Measurements from ENCODE around the gene FEM1C. TPM values are rescaled to one million over a fixed set of nuclear protein-coding genes. Genes with fewer than 3 reads are reported as not detected.

Gene FEM1C
- total and polyA plus RNA-seq, 10 of the 15 experiments (the other 5 are each of a cell fraction or from before 2014, with no cell fraction given): 1.9 to 15.6 (median 8.0) TPM

Small RNAs within 50 kb of the gene (small RNA-seq; reads per million reads assigned to genes)
- gene AC008628.1 (not detected), gene AC008628.2 (not detected)

Other genes starting within 250 kb of the FEM1C start
- gene CCDC112, start 248.1 kb downstream of the FEM1C start, total RNA-seq (2014; rRNA removed): 0.40 and 0.87 TPM in 2 replicates
- 1.4 and 2.0 TPM in 2 replicates for gene CCDC112, start 248.1 kb downstream of the FEM1C start, total RNA-seq (2014; rRNA removed; fragmentation: Illumina TruSeq; extraction: Trizol)
- 0.49 and 0.58 TPM in 2 replicates for gene CCDC112, start 248.1 kb downstream of the FEM1C start, total RNA-seq (2021)
- 0.12 and 0.17 TPM in 2 replicates for gene CCDC112, start 248.1 kb downstream of the FEM1C start, polyA plus RNA-seq (2011; rRNA removed)
- 1.6 and 2.5 TPM in 2 replicates for gene CCDC112, start 248.1 kb downstream of the FEM1C start, polyA plus RNA-seq (2014; fragmentation: Illumina TruSeq; extraction: Trizol)
- under 1 TPM; 0.43 to 0.71 TPM for gene CCDC112, start 248.1 kb downstream of the FEM1C start, polyA plus RNA-seq (2014; fragmentation: Nextera tagmentation; extraction: Ambion mirVana)
- gene CCDC112, start 248.1 kb downstream of the FEM1C start, polyA plus RNA-seq (2014; rRNA removed): 0.29 and 0.41 TPM in 2 replicates
- gene CCDC112, start 248.1 kb downstream of the FEM1C start, polyA plus RNA-seq (2016; fragmentation: Nextera tagmentation; extraction: Ambion mirVana): 1 to 10 TPM in 1 of 2 experiments, under 1 TPM in 1; 0.67 to 1.1 TPM
- gene TICAM2, start 57.7 kb upstream of the FEM1C start, total RNA-seq (2014; rRNA removed): 2.5 and 3.5 TPM in 2 replicates
- gene TICAM2, start 57.7 kb upstream of the FEM1C start, total RNA-seq (2014; rRNA removed; fragmentation: Illumina TruSeq; extraction: Trizol): 5.9 and 6.3 TPM in 2 replicates
- gene TICAM2, start 57.7 kb upstream of the FEM1C start, total RNA-seq (2021): 5.6 and 6.2 TPM in 2 replicates
- gene TICAM2, start 57.7 kb upstream of the FEM1C start, polyA plus RNA-seq (2011; rRNA removed): 0.12 and 0.14 TPM in 2 replicates
- 7.0 and 7.9 TPM in 2 replicates for gene TICAM2, start 57.7 kb upstream of the FEM1C start, polyA plus RNA-seq (2014; fragmentation: Illumina TruSeq; extraction: Trizol)
- 1 to 10 TPM; 1.8 to 2.3 TPM for gene TICAM2, start 57.7 kb upstream of the FEM1C start, polyA plus RNA-seq (2014; fragmentation: Nextera tagmentation; extraction: Ambion mirVana)
- 2.5 and 2.7 TPM in 2 replicates for gene TICAM2, start 57.7 kb upstream of the FEM1C start, polyA plus RNA-seq (2014; rRNA removed)
- 1 to 10 TPM; 3.3 to 4.3 TPM for gene TICAM2, start 57.7 kb upstream of the FEM1C start, polyA plus RNA-seq (2016; fragmentation: Nextera tagmentation; extraction: Ambion mirVana)
- 21.9 and 28.3 TPM in 2 replicates for gene TMED7, start 81.3 kb upstream of the FEM1C start, total RNA-seq (2014; rRNA removed)
- 26.0 and 26.2 TPM in 2 replicates for gene TMED7, start 81.3 kb upstream of the FEM1C start, total RNA-seq (2014; rRNA removed; fragmentation: Illumina TruSeq; extraction: Trizol)
- gene TMED7, start 81.3 kb upstream of the FEM1C start, total RNA-seq (2021): 35.6 and 37.0 TPM in 2 replicates
- gene TMED7, start 81.3 kb upstream of the FEM1C start, polyA plus RNA-seq (2011; rRNA removed): 24.3 and 37.2 TPM in 2 replicates
- 18.8 and 26.9 TPM in 2 replicates for gene TMED7, start 81.3 kb upstream of the FEM1C start, polyA plus RNA-seq (2014; fragmentation: Illumina TruSeq; extraction: Trizol)
- 10 to 100 TPM in 1 of 2 experiments, 1 to 10 TPM in 1; 8.0 to 10.3 TPM for gene TMED7, start 81.3 kb upstream of the FEM1C start, polyA plus RNA-seq (2014; fragmentation: Nextera tagmentation; extraction: Ambion mirVana)
- gene TMED7, start 81.3 kb upstream of the FEM1C start, polyA plus RNA-seq (2014; rRNA removed): 26.0 and 37.3 TPM in 2 replicates
- gene TMED7, start 81.3 kb upstream of the FEM1C start, polyA plus RNA-seq (2016; fragmentation: Nextera tagmentation; extraction: Ambion mirVana): 10 to 100 TPM; 29.1 to 29.7 TPM

Data from GM12878 (cell line).